IMR-90 (cell line): ENCODE results near the gene CLIC3.

ENCODE experiments used
- POLR2A ChIP-seq: IDR thresholded peaks from 2 replicates; pipeline ENCODE4 v1.6.1; 2012; ENCODE audit warnings: mild to moderate bottlenecking, low read depth, low read length
- RAD21 ChIP-seq: IDR thresholded peaks from 2 replicates; pipeline ENCODE4 v1.6.1; 2012; ENCODE audit warnings: low read length, improper control_type of control experiment
- TF ChIP-seq, protein P1 (sequence below): conservative IDR thresholded peaks from 2 replicates; pipeline ENCODE4 v1.5.1; 2012; ENCODE audit warnings: mild to moderate bottlenecking, low read depth, low read length, improper control_type of control experiment

- TF ChIP-seq, protein P1, sequence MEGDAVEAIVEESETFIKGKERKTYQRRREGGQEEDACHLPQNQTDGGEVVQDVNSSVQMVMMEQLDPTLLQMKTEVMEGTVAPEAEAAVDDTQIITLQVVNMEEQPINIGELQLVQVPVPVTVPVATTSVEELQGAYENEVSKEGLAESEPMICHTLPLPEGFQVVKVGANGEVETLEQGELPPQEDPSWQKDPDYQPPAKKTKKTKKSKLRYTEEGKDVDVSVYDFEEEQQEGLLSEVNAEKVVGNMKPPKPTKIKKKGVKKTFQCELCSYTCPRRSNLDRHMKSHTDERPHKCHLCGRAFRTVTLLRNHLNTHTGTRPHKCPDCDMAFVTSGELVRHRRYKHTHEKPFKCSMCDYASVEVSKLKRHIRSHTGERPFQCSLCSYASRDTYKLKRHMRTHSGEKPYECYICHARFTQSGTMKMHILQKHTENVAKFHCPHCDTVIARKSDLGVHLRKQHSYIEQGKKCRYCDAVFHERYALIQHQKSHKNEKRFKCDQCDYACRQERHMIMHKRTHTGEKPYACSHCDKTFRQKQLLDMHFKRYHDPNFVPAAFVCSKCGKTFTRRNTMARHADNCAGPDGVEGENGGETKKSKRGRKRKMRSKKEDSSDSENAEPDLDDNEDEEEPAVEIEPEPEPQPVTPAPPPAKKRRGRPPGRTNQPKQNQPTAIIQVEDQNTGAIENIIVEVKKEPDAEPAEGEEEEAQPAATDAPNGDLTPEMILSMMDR, result no peak
- TF ChIP-seq POLR2A (no peak), RAD21 (no peak)
Observed at GRCh38 chr9:136981588-136982231, 14.7 kb downstream of the CLIC3 start.
